ENCODE results near the gene WDR62. TPM values are rescaled to one million over a fixed set of nuclear protein-coding genes. Genes with fewer than 3 reads are reported as not detected.

WDR62 gene
- total RNA-seq, 1 experiment from 2014 or later: 23.5 TPM

DNA sequence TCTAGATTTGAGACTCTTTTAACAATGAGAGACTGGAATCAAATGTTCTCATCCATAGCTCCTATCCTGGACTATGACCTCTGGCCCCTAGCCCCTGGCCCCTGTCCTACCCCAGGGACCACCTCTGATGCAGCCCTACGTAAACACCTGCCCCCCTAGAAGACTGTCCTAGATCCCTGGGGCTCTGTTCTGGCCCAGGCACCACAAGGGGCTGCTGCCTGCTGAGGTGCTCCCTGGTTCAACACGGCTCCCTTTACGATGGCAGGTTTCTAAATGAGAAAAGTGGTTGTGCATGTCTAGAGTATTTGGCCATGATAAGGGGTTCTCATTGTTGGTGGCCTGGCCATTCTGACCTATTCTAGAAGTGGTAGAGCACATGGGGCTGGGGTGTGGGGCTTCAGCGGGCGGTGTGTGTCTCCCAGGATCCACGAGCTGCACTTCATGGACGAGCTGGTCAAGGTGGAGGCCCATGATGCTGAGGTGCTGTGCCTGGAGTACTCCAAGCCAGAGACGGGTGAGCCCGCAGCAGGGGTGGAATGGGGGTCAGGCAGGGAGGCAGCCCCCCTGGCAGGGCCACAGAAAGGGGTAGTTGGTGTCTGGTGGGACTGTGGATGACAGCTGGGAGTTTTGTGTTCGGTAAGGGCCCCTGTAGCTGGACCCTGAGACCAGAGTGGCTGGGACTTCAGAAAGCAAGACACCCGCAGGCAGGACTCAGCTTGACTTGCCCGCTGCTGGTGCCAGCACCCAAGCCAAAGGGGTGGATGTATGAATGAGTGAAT is 29.7 kb downstream of the WDR62 start:
- peaks cover 85% of the 10 kb centered on the region for H3K36me3 ChIP-seq
- H3K27ac ChIP-seq: no peak overlapping the region

DNA sequence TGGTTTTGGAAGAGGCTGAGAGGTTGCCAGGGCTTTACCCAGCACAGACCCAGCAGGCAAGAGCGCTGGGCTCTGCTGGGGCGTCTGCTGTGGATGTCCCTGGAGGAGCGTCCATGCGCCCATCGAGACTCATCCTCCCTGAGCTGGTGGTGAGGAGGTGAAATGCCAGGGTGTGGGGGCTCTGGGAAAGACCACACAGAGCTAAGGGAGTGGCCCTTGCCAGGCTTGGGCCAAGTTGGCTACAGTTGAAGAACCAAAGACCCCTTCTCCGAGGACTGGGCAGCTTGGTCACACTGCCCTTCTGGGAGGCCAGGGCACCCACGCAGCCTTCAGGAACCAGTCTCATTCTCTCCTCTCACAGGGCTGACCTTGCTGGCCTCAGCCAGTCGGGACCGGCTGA is 31.6 kb downstream of the WDR62 start:
- H3K9me3 ChIP-seq (replicated peaks): no peaks in the 10 kb centered on the region
- no peak overlapping the region for H3K27ac ChIP-seq
- DNase-seq: no peak
- no peak overlapping the region for H3K4me3 ChIP-seq
- H3K27me3 ChIP-seq: no peaks in the 10 kb centered on the region
- peaks cover 86% of the 10 kb centered on the region for H3K36me3 ChIP-seq
- no peaks in the 10 kb centered on the region for H3K4me1 ChIP-seq

More for the DNA sequence above, 29.7 kb downstream of the WDR62 start:
- no peaks in the 10 kb centered on the region for H3K9me3 ChIP-seq (replicated peaks)
- H3K4me3 ChIP-seq: no peak overlapping the region
- H3K4me1 ChIP-seq: no peaks in the 10 kb centered on the region
- no peak for DNase-seq
- no peaks in the 10 kb centered on the region for H3K27me3 ChIP-seq

GRCh38 chr19:36089847-36090246 is 35.1 kb downstream of the WDR62 start:
- Histone ChIP-seq H3K9me3 (replicated peaks) (no peaks in the 10 kb centered on the region), H3K4me1 (no peaks in the 10 kb centered on the region), H3K27me3 (no peaks in the 10 kb centered on the region), H3K36me3 (peaks cover 87% of the 10 kb centered on the region), H3K4me3 (no peak overlapping the region), H3K27ac (no peak overlapping the region)
- no peak for DNase-seq

GRCh38 chr19:36090910-36091695 is 36.4 kb downstream of the WDR62 start:
- Histone ChIP-seq H3K27me3 (no peaks in the 10 kb centered on the region), H3K27ac (no peak overlapping the region), H3K4me1 (no peaks in the 10 kb centered on the region), H3K9me3 (replicated peaks) (no peaks in the 10 kb centered on the region), H3K36me3 (peaks cover 90% of the 10 kb centered on the region), H3K4me3 (no peak overlapping the region)
- DNase-seq: no peak

DNA sequence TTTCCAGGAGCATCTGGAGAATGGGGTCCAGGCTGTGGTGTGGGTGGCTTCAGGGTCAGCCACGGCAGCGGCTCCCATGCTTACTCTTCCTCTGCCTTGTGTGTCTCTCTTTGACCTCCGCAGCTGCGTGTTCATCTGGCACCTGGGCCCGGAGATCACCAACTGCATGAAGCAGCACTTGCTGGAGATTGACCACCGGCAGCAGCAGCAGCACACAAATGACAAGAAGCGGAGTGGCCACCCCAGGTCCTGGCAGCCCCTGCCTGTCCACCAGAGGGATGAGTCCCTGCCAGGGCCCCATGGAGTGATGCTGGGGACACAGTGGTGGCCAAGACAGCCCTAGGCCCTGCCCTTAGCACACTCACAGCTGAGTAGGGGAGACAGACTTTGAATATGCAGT is 37.9 kb downstream of the WDR62 start:
- H3K36me3 ChIP-seq: peaks cover 86% of the 10 kb centered on the region
- no peak for DNase-seq
- no peaks in the 10 kb centered on the region for H3K9me3 ChIP-seq (replicated peaks)
- H3K27me3 ChIP-seq: no peaks in the 10 kb centered on the region
- no peak overlapping the region for H3K4me3 ChIP-seq
- H3K4me1 ChIP-seq: no peaks in the 10 kb centered on the region
- H3K27ac ChIP-seq: no peak overlapping the region

DNA sequence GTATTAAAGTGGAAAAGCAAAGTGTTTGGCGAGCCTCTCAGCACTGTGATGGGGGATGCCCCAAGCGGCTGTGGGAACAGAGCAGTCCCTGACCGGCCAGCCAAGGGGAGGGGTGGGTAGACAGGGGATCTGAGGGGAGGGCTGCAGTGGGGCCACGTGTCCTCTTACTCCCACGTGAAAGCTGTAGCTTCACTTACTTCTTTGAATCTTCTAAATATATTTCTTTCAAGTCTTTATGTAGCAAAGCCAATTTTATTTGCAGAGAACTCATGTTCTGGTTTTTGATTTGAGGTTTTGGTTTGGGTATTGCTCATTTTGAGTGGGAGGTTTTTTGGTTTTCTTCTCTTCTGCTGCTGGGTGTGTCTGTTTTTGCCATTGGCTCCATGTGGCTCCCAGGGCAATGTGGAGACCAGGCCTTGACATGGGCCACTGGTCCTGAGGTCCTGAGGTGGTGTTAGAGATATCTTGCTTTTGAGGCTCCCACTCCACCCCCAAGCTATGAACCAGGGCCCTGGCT is 38.5 kb downstream of the WDR62 start:
- H3K36me3 ChIP-seq: peaks cover 84% of the 10 kb centered on the region
- no peaks in the 10 kb centered on the region for H3K27me3 ChIP-seq
- no peaks in the 10 kb centered on the region for H3K9me3 ChIP-seq (replicated peaks)
- DNase-seq: no peak
- H3K4me3 ChIP-seq: no peak overlapping the region
- H3K27ac ChIP-seq: no peak overlapping the region
- H3K4me1 ChIP-seq: no peaks in the 10 kb centered on the region

- peaks cover 84% of the 10 kb centered on the region for H3K36me3 ChIP-seq
- no peak overlapping the region for H3K27ac ChIP-seq
- H3K4me1 ChIP-seq: no peaks in the 10 kb centered on the region
- no peak for DNase-seq
- H3K27me3 ChIP-seq: no peaks in the 10 kb centered on the region
- no peak overlapping the region for H3K4me3 ChIP-seq
- H3K9me3 ChIP-seq (replicated peaks): no peaks in the 10 kb centered on the region
These were observed 39.0 kb downstream of the WDR62 start for GRCh38 chr19:36093687-36094086.

DNA sequence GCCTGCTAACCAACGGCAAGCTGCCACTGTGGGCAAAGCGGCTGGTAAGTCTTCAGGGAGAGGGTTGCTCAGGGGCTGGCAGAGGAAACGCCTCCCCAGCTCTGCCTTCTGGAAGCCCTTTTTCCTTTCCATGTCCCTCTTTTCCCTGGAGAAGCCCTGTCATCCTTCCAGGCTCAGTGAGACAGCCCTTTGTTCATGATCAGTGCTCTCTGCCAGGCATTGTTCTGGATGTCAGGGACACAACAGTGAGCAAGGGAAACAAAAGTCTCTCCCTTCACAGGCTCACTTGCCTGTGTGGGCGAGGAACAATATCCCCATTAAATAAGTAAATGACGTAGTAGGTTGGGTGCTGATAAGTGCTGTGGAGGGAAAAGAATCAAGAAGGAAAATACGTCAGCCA is 42.3 kb downstream of the WDR62 start:
- DNase-seq: no peak
- Histone ChIP-seq H3K4me3 (no peak overlapping the region), H3K27ac (no peak overlapping the region), H3K36me3 (peaks cover 75% of the 10 kb centered on the region), H3K4me1 (no peaks in the 10 kb centered on the region), H3K27me3 (no peaks in the 10 kb centered on the region), H3K9me3 (replicated peaks) (no peaks in the 10 kb centered on the region)

GRCh38 chr19:36099166-36099785 is 44.6 kb downstream of the WDR62 start:
- Histone ChIP-seq H3K4me3 (no peak overlapping the region), H3K9me3 (replicated peaks) (no peaks in the 10 kb centered on the region), H3K36me3 (peaks cover 77% of the 10 kb centered on the region), H3K27ac (no peak overlapping the region), H3K4me1 (no peaks in the 10 kb centered on the region), H3K27me3 (no peaks in the 10 kb centered on the region)
- no peak for DNase-seq

GRCh38 chr19:36100476-36100875 is 45.8 kb downstream of the WDR62 start:
- Histone ChIP-seq H3K4me3 (no peak overlapping the region), H3K27me3 (no peaks in the 10 kb centered on the region), H3K36me3 (peaks cover 79% of the 10 kb centered on the region), H3K9me3 (replicated peaks) (no peaks in the 10 kb centered on the region), H3K4me1 (no peaks in the 10 kb centered on the region), H3K27ac (no peak overlapping the region)
- DNase-seq: no peak

- no peaks in the 10 kb centered on the region for H3K27me3 ChIP-seq
- no peaks in the 10 kb centered on the region for H3K9me3 ChIP-seq (replicated peaks)
- no peak overlapping the region for H3K4me3 ChIP-seq
- 0 out of 2 replicates have a peak, but pooled peaks cover 4% of the 10 kb centered on the region for H3K4me1 ChIP-seq
- H3K36me3 ChIP-seq: peaks cover 72% of the 10 kb centered on the region
- H3K27ac ChIP-seq: no peak overlapping the region
- no peak for DNase-seq
These were observed 47.0 kb downstream of the WDR62 start for GRCh38 chr19:36101550-36102327.

DNA sequence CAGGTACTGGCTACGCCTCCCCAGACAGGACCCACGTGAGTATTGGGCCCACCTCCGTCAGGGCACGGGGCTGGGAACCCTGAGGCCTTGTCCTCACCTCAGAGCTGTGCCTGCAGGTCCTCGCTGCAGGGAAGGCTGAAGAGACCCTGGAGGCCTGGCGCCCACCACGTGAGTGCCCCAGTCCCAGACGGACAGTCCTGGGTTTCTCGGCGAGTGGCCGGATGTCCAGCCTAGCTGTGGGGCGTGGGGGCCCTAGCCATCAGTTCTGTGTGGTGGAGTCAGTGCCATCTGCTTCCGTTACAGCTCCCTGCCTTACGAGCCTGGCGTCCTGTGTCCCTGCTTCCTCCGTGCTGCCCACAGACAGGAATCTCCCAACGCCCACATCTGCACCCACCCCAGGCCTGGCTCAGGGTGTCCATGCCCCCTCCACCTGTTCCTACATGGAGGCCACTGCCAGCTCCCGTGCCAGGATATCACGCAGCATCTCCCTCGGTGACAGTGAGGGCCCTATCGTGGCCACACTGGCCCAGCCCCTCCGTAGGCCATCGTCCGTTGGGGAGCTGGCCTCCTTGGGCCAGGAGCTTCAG is 48.4 kb downstream of the WDR62 start:
- no peak overlapping the region for H3K4me3 ChIP-seq
- H3K36me3 ChIP-seq: peaks cover 65% of the 10 kb centered on the region
- no peaks in the 10 kb centered on the region for H3K27me3 ChIP-seq
- no peaks in the 10 kb centered on the region for H3K9me3 ChIP-seq (replicated peaks)
- no peak overlapping the region for H3K27ac ChIP-seq
- 0 out of 2 replicates have a peak, but pooled peaks cover 4% of the 10 kb centered on the region for H3K4me1 ChIP-seq
- DNase-seq: no peak

- peaks cover 58% of the 10 kb centered on the region for H3K36me3 ChIP-seq
These were observed 49.3 kb downstream of the WDR62 start for GRCh38 chr19:36103842-36104552.

More at GRCh38 chr19:36103842-36104552, 49.3 kb downstream of the WDR62 start:
- DNase-seq: no peak
- no peaks in the 10 kb centered on the region for H3K9me3 ChIP-seq (replicated peaks)
- 0 out of 2 replicates have a peak, but pooled peaks cover 4% of the 10 kb centered on the region for H3K4me1 ChIP-seq
- no peak overlapping the region for H3K27ac ChIP-seq
- no peak overlapping the region for H3K4me3 ChIP-seq
- no peaks in the 10 kb centered on the region for H3K27me3 ChIP-seq

Data from SJCRH30 (cell line).